GM21367 (cell line): ENCODE measurements around the gene OR4B1.

Experiments
- ATAC-seq: cut with Tn5 transposase; IDR thresholded peaks from one replicate; pipeline ENCODE4 v1.9.1; 2021; ENCODE audit not compliant: unreplicated experiment

Gene OR4B1

GRCh38 chr11:48248902-48249301 lies 32.3 kb downstream of the OR4B1 start:
- no peak for ATAC-seq

- no peak for ATAC-seq
Measured at GRCh38 chr11:48261600-48261999, 45.0 kb downstream of the OR4B1 start.

GRCh38 chr11:48263423-48263911 lies 46.9 kb downstream of the OR4B1 start, which contains the start of gene OR4X1:
OR4X1 (plus strand) TSS chr11:48263861; CDS start chr11:48263861, 0 bp downstream.
- no peak for ATAC-seq
